Measurements from ENCODE around the gene ODC1. TPM values are rescaled to one million over a fixed set of nuclear protein-coding genes. Genes with fewer than 3 reads are reported as not detected.

ODC1 gene
- total RNA-seq, 4 donors from 2014 or later = 16.5 to 76.6 (median 40.8) TPM

DNA sequence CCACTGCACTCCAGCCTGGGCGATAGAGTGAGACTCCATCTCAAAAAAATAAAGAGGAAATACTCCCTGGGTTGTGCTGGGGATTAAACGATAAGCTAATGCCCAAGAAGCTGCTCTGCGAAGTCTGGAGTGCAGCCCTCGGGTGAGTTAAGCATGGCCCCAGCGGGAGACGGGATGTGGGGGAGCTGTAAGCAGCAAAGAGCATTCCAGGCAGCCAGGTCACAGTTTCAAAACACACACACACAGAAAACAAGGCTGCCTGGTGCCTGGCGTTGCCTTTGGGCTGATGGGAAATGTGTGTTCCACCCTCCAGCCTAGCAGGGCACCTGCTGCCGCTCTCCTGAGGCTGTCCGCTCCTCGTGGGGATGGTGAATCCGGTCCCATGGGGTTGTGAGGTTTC, 24.1 kb downstream of the ODC1 start:
- no peaks in the 10 kb centered on the region for H3K9me3 ChIP-seq
- no peak for TF ChIP-seq POLR2A (IDR thresholded peaks at IDR 0.05)
- no peak for TF ChIP-seq POLR2AphosphoS5 (IDR thresholded peaks at IDR 0.05)
- H3K36me3 ChIP-seq = peaks cover 31% of the 10 kb centered on the region
- 91% methylated on average over 11 of the region's 11 CpGs for WGBS
- H3K27ac ChIP-seq = no peak overlapping the region
- H3K4me3 ChIP-seq = no peak overlapping the region
- H3K27me3 ChIP-seq = no peaks in the 10 kb centered on the region
- no peak for DNase-seq (ENCODE audit: low spot score in 2 of 2)
- H3K4me1 ChIP-seq = no peaks in the 10 kb centered on the region

DNA sequence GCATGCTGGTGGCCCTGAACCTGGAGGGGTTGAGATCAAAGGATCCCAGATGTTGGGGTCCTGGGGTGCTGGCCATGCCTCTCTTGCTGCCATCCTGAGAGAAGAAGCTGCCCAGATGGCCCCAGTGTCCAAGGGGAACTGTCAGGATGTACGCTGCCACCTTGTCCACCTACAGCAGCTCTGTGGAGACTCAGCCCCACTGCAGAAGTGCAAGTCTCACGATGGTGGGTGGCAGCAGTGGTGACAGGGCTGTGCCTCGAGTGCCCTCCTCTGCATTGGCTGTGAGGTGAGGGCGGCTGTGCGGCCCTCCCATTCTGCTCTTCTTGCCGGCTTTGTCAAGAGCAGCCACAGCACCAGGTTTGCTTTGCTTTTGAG, 24.7 kb downstream of the ODC1 start:
- Histone ChIP-seq H3K27ac (no peak overlapping the region), H3K4me1 (no peaks in the 10 kb centered on the region), H3K36me3 (peaks cover 31% of the 10 kb centered on the region), H3K9me3 (no peaks in the 10 kb centered on the region), H3K27me3 (no peaks in the 10 kb centered on the region), H3K4me3 (no peak overlapping the region)
- DNase-seq (ENCODE audit: low spot score in 2 of 2) = no peak
- TF ChIP-seq, protein P1, sequence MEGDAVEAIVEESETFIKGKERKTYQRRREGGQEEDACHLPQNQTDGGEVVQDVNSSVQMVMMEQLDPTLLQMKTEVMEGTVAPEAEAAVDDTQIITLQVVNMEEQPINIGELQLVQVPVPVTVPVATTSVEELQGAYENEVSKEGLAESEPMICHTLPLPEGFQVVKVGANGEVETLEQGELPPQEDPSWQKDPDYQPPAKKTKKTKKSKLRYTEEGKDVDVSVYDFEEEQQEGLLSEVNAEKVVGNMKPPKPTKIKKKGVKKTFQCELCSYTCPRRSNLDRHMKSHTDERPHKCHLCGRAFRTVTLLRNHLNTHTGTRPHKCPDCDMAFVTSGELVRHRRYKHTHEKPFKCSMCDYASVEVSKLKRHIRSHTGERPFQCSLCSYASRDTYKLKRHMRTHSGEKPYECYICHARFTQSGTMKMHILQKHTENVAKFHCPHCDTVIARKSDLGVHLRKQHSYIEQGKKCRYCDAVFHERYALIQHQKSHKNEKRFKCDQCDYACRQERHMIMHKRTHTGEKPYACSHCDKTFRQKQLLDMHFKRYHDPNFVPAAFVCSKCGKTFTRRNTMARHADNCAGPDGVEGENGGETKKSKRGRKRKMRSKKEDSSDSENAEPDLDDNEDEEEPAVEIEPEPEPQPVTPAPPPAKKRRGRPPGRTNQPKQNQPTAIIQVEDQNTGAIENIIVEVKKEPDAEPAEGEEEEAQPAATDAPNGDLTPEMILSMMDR (IDR thresholded peaks at IDR 0.05) = no peak
- TF ChIP-seq EP300 (IDR thresholded peaks at IDR 0.05) = no peak
- TF ChIP-seq POLR2A (IDR thresholded peaks at IDR 0.05) = no peak
- TF ChIP-seq POLR2AphosphoS5 (IDR thresholded peaks at IDR 0.05) = no peak
- 78% methylated on average over 6 of the region's 6 CpGs for WGBS

DNA sequence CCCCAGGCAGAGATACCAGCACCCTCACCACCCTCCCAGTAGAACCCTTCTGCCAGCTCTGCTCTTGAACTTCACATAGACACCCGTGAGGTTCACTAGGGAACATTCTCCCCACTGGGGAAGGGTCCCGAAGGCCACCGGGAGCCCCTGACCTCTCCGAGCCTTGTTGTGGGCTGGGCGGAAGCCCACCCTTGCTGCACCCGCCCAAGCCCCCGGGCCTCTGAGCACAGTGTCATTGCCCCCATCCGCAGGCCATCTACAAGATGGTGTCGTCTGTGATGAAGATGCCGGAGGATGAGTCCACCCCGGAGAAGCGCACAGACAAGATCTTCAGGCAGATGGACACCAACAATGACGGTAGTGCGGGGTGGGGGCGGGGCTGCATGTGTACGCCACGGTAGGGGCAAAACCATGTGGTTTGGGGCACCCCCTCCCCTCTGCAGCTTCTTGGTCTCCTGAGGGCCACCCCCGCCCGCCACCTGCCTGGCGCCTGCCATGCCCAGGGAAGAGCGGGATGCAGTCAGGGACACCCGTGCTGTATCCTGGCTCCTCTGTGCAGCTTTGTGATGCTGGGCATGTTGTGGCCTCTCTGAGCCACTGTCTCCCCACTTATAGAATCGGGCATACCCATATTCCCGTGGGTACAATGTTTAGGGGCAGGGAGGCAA, 25.3 kb downstream of the ODC1 start:
- H3K27ac ChIP-seq = no peak overlapping the region
- no peaks in the 10 kb centered on the region for H3K4me1 ChIP-seq
- H3K9me3 ChIP-seq = no peaks in the 10 kb centered on the region
- TF ChIP-seq POLR2AphosphoS5 (IDR thresholded peaks at IDR 0.05) = no peak
- no peak for TF ChIP-seq EP300 (IDR thresholded peaks at IDR 0.05)
- TF ChIP-seq POLR2A (IDR thresholded peaks at IDR 0.05) = no peak
- TF ChIP-seq, protein P1 (IDR thresholded peaks at IDR 0.05) = no peak
- no peak for DNase-seq (ENCODE audit: low spot score in 2 of 2)
- H3K4me3 ChIP-seq = no peak overlapping the region
- H3K27me3 ChIP-seq = no peaks in the 10 kb centered on the region
- WGBS = 93% methylated on average over 22 of the region's 24 CpGs
- peaks cover 31% of the 10 kb centered on the region for H3K36me3 ChIP-seq

DNA sequence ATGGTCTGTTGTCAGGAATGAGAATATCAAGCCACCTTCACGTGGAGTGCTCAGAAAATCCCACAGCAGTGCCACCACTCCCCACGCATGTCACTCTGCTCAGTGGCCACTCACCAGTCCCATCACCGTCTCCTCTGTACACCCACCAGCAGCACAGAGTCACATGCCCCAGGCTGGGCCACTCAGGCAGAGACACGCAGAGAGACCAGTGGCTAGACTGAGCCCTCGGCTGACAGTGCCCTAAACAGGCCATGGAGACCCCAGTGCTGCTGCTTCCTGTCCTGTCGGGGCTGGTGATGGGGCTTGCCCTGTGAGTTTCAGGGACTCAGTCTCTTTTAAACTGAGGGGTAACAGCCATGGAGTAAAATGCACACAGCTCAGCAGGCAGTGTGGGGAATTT, 25.9 kb downstream of the ODC1 start:
- TF ChIP-seq, protein P1 (IDR thresholded peaks at IDR 0.05) = no peak
- TF ChIP-seq POLR2A (IDR thresholded peaks at IDR 0.05) = no peak
- no peak for TF ChIP-seq POLR2AphosphoS5 (IDR thresholded peaks at IDR 0.05)
- no peak for TF ChIP-seq EP300 (IDR thresholded peaks at IDR 0.05)
- Histone ChIP-seq H3K27ac (no peak overlapping the region), H3K36me3 (peaks cover 31% of the 10 kb centered on the region), H3K4me1 (no peaks in the 10 kb centered on the region), H3K27me3 (no peaks in the 10 kb centered on the region), H3K9me3 (no peaks in the 10 kb centered on the region), H3K4me3 (no peak overlapping the region)
- 68% methylated on average over 5 of the region's 6 CpGs for WGBS
- DNase-seq (ENCODE audit: low spot score in 2 of 2) = no peak

DNA sequence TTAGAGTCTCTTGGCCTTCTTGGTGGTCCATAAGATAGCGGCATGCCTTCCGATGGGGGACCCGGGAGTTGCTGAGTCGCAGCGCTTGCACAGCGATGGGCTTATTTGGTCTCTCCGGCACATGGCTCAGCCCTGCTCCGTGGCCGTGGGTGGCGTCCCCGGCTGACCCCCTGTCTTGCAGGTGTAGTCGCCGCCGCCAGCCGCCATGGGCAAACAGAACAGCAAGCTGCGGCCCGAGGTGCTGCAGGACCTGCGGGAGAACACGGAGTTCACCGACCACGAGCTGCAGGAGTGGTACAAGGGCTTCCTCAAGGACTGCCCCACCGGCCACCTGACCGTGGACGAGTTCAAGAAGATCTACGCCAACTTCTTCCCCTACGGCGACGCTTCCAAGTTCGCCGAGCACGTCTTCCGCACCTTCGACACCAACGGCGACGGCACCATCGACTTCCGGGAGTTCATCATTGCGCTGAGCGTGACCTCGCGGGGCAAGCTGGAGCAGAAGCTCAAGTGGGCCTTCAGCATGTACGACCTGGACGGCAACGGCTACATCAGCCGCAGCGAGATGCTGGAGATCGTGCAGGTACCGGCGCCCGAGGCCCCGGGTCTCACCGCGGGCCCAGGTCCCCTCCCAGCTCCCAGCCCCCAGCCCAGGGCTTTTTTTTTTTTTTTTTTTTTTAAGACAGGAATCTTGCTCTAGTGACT, 28.4 kb downstream of the ODC1 start:
- no peaks in the 10 kb centered on the region for H3K27me3 ChIP-seq
- no peak overlapping the region for H3K4me3 ChIP-seq
- DNase-seq (ENCODE audit: low spot score in 2 of 2) = no peak
- no peak overlapping the region for H3K27ac ChIP-seq
- peaks cover 13% of the 10 kb centered on the region for H3K36me3 ChIP-seq
- TF ChIP-seq POLR2A (IDR thresholded peaks at IDR 0.05) = no peak
- H3K9me3 ChIP-seq = no peaks in the 10 kb centered on the region
- H3K4me1 ChIP-seq = no peaks in the 10 kb centered on the region
- WGBS = 97% methylated on average over 46 of the region's 54 CpGs

DNA sequence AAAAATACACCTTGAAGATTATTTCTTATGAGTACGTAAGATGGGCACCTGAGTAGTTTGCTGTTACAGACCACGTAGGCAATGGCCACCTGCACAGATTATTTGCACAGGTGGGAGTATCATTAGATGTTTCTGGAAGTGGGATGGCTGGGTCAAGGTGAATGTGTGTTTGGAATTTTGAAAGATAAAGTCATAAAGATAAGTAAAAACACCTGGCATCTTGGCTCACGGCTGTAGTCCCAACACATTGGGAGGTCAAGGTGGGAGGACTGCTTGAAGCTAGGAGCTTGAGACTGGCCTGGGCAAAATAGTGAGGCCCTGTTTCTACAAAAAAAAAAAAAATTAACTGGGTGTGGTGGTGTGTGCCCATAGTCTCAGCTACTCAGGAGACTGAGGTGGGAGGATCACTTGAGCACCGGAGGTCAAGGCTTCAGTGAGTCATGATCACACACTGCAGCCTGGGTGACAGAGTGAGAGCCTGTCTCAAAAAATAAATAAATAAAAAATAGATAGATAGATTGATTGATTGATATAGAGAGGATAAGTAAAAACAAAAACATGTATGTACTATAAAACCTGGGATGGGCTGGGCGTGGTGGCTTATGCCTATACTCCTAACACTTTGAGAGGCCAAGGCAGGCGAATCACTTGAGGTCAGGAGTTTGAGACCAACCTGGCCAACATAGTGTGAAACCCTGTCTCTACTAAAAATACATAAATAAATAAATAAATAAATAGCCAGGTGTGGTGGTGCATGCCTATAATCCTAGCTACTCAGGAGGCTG, 30.4 kb downstream of the ODC1 start:
- TF ChIP-seq EP300 (IDR thresholded peaks at IDR 0.05) = no peak
- TF ChIP-seq POLR2AphosphoS5 (IDR thresholded peaks at IDR 0.05) = no peak
- TF ChIP-seq, protein P1 (IDR thresholded peaks at IDR 0.05) = no peak
- no peak for TF ChIP-seq POLR2A (IDR thresholded peaks at IDR 0.05)
- H3K36me3 ChIP-seq = peaks cover 2% of the 10 kb centered on the region
- no peaks in the 10 kb centered on the region for H3K4me1 ChIP-seq
- no peak for DNase-seq (ENCODE audit: low spot score in 2 of 2)
- H3K27ac ChIP-seq = no peak overlapping the region
- H3K9me3 ChIP-seq = no peaks in the 10 kb centered on the region
- WGBS = 96% methylated on average over 5 of the region's 6 CpGs
- no peak overlapping the region for H3K4me3 ChIP-seq
- no peaks in the 10 kb centered on the region for H3K27me3 ChIP-seq
